Measurements from ENCODE around the gene EFNA5. TPM values are rescaled to one million over a fixed set of nuclear protein-coding genes. Genes with fewer than 3 reads are reported as not detected.

EFNA5 gene
- total RNA-seq, 1 experiment from 2014 or later, result 0.22 TPM

- no peak for TF ChIP-seq REST (IDR thresholded peaks at IDR 0.05; ENCODE audit: low read depth)
- no peak for TF ChIP-seq POLR2A (IDR thresholded peaks at IDR 0.05; ENCODE audit: borderline replicate concordance, extremely low read depth, insufficient read depth, insufficient read length)
- TF ChIP-seq, protein P1, sequence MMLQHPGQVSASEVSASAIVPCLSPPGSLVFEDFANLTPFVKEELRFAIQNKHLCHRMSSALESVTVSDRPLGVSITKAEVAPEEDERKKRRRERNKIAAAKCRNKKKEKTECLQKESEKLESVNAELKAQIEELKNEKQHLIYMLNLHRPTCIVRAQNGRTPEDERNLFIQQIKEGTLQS (IDR thresholded peaks at IDR 0.05), result no peak
- no peak for TF ChIP-seq ELF1 (IDR thresholded peaks at IDR 0.05; ENCODE audit: borderline replicate concordance, low read depth)
- no peak for TF ChIP-seq SIN3A (IDR thresholded peaks at IDR 0.05; ENCODE audit: low read depth)
- no peak for TF ChIP-seq ZNF274 (IDR thresholded peaks at IDR 0.05; ENCODE audit: low read depth, low read length)
Observed at GRCh38 chr5:107538805-107539445, 131.8 kb downstream of the EFNA5 start (continued).

DNA sequence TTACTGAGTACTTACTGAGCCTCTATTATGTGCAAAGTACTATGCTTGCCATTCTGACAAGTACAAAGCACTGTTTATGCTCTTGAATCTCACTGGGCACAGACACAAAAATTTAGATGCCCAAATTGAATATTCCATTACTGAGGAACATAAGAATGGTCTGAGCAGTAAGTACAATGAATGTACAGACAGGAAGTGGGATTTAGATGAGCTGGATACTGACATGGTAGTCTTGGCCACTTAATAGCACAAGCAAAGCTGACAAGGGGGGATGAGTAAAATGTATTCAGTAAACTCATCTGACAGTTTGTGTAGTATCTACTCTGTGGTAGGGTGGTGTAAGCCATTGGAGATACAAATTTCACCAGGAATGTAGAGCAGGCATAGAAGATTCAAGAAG lies 132.4 kb downstream of the EFNA5 start:
- no peak for ATAC-seq
- no peaks in the 10 kb centered on the region for H3K27me3 ChIP-seq (ENCODE audit: insufficient read depth, low read length)
- intact Hi-C loops (cut with micrococcal nuclease), result no loop called here
- no peak overlapping the region for H2AFZ ChIP-seq (ENCODE audit: low read depth, low read length, poor library complexity, severe bottlenecking)
- no peak overlapping the region for H3K4me3 ChIP-seq (replicated peaks in 1 of 2; ENCODE audit: low read depth in 1 of 2, low read length in 2 of 2)
- H3K4me1 ChIP-seq (ENCODE audit: control insufficient read depth in 1 of 2, insufficient read depth in 2 of 2, low read length in 2 of 2), result peaks cover 10 to 14% of the 10 kb centered on the region in 2 experiments; a peak in 3 of 4 replicates
- ChIA-PET POLR2A (no interaction called here), RAD21 (ENCODE audit: low non-redundant PET in 1 of 2, low total read pairs in 2 of 2, uncharacterized antibody in 2 of 2, unreplicated experiment in 2 of 2) (no interaction called here), CTCF (no interaction called here)
- no peak for DNase-seq (ENCODE audit: low read depth, low spot score)
- H3K79me2 ChIP-seq (ENCODE audit: insufficient read depth, low read length), result no peaks in the 10 kb centered on the region
- no peak overlapping the region for H3K27ac ChIP-seq (ENCODE audit: low read depth, low read length)
- no peaks in the 10 kb centered on the region for H4K20me1 ChIP-seq (ENCODE audit: insufficient read depth)
- H3K36me3 ChIP-seq (ENCODE audit: control insufficient read depth in 1 of 2, insufficient read depth in 2 of 2, low read length in 2 of 2), result no peaks in the 10 kb centered on the region
- no peak overlapping the region for H3K9ac ChIP-seq (ENCODE audit: low read length)
- no peaks in the 10 kb centered on the region for H3K9me2 ChIP-seq (ENCODE audit: insufficient read depth)
- BruUV-seq (replicated peaks), result no TSS peak
- H3K9me3 ChIP-seq (ENCODE audit: control insufficient read depth in 1 of 2, insufficient read depth in 1 of 2, low read depth in 1 of 2, low read length in 2 of 2), result no peaks in the 10 kb centered on the region
- H3K4me2 ChIP-seq (ENCODE audit: low read length), result no peak overlapping the region
- no peak for TF ChIP-seq SRF (IDR thresholded peaks at IDR 0.05; ENCODE audit: low read depth)
- TF ChIP-seq ZFX (IDR thresholded peaks at IDR 0.05), result no peak
- no peak for TF ChIP-seq ZNF274 (IDR thresholded peaks at IDR 0.05; ENCODE audit: low read depth, low read length)
- no peak for TF ChIP-seq POLR2AphosphoS5 (IDR thresholded peaks at IDR 0.05; ENCODE audit: low read depth, low read length)
- no peak for TF ChIP-seq RAD21 (IDR thresholded peaks at IDR 0.05; ENCODE audit: low read depth)
- no peak for TF ChIP-seq SIN3A (IDR thresholded peaks at IDR 0.05; ENCODE audit: low read depth)
- no peak for TF ChIP-seq FOSL1 (IDR thresholded peaks at IDR 0.05; ENCODE audit: low read depth)
- TF ChIP-seq SP1 (IDR thresholded peaks at IDR 0.05; ENCODE audit: low read depth), result no peak
- TF ChIP-seq, protein P2, sequence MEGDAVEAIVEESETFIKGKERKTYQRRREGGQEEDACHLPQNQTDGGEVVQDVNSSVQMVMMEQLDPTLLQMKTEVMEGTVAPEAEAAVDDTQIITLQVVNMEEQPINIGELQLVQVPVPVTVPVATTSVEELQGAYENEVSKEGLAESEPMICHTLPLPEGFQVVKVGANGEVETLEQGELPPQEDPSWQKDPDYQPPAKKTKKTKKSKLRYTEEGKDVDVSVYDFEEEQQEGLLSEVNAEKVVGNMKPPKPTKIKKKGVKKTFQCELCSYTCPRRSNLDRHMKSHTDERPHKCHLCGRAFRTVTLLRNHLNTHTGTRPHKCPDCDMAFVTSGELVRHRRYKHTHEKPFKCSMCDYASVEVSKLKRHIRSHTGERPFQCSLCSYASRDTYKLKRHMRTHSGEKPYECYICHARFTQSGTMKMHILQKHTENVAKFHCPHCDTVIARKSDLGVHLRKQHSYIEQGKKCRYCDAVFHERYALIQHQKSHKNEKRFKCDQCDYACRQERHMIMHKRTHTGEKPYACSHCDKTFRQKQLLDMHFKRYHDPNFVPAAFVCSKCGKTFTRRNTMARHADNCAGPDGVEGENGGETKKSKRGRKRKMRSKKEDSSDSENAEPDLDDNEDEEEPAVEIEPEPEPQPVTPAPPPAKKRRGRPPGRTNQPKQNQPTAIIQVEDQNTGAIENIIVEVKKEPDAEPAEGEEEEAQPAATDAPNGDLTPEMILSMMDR (IDR thresholded peaks at IDR 0.05 in 2 of 3, conservative IDR thresholded peaks at IDR 0.05 in 1 of 3; ENCODE audit: borderline replicate concordance in 1 of 3, insufficient read depth in 1 of 3, low read depth in 2 of 3, low read length in 2 of 3), result no peak
- TF ChIP-seq, protein P1 (IDR thresholded peaks at IDR 0.05), result no peak
- TF ChIP-seq YY1 (IDR thresholded peaks at IDR 0.05; ENCODE audit: extremely low read depth, insufficient replicate concordance, low read depth, low read length), result no peak
- no peak for TF ChIP-seq ZBTB33 (IDR thresholded peaks at IDR 0.05; ENCODE audit: extremely low read depth, insufficient replicate concordance, low read length)
- no peak for TF ChIP-seq EZH2phosphoT487 (IDR thresholded peaks at IDR 0.05; ENCODE audit: borderline replicate concordance)
- no peak for TF ChIP-seq ELF1 (IDR thresholded peaks at IDR 0.05; ENCODE audit: borderline replicate concordance, low read depth)
- no peak for TF ChIP-seq JUND (IDR thresholded peaks at IDR 0.05)
